Activated naive CD4-positive, alpha-beta T cell treated with anti-CD3 and anti-CD28 coated beads, Interleukin-2, amount 50 U/mL, for 24 hours (primary cell): Measurements from ENCODE around the gene MACF1.

Source experiments
- H3K27ac Mint-ChIP-seq: one replicate; pipeline ENCODE4 v1.8.0; 2021; ENCODE audit warnings: mild to moderate bottlenecking, mixed read lengths
- H3K27me3 Mint-ChIP-seq: one replicate; pipeline ENCODE4 v1.8.0; 2021; ENCODE audit warnings: mixed read lengths
- H3K36me3 Mint-ChIP-seq: one replicate; pipeline ENCODE4 v1.8.0; 2021; ENCODE audit warnings: mixed read lengths
- H3K4me1 Mint-ChIP-seq: one replicate; pipeline ENCODE4 v1.8.0; 2021; ENCODE audit warnings: mixed read lengths
- H3K4me3 Mint-ChIP-seq: one replicate; pipeline ENCODE4 v1.8.0; 2021; ENCODE audit warnings: mild to moderate bottlenecking, mixed read lengths
- H3K9me3 Mint-ChIP-seq: one replicate; pipeline ENCODE4 v1.8.0; 2021; ENCODE audit warnings: mixed read lengths

MACF1 gene

DNA sequence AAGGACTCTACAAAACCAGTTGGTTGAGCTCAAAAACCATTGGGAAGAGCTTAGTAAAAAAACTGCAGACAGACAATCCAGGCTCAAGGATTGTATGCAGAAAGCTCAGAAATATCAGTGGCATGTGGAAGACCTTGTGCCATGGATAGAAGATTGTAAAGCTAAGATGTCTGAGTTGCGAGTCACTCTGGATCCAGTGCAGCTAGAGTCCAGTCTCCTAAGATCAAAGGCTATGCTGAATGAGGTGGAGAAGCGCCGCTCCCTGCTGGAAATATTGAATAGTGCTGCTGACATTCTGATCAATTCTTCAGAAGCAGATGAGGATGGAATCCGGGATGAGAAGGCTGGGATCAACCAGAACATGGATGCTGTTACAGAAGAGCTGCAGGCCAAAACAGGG lies 183.0 kb downstream of the MACF1 start:
- Mint-ChIP-seq H3K36me3 (peaks cover 10% of the 10 kb centered on the region), H3K27me3 (no peaks in the 10 kb centered on the region), H3K27ac (no peak overlapping the region), H3K4me1 (peaks cover 24% of the 10 kb centered on the region), H3K4me3 (no peak overlapping the region), H3K9me3 (no peaks in the 10 kb centered on the region)

DNA sequence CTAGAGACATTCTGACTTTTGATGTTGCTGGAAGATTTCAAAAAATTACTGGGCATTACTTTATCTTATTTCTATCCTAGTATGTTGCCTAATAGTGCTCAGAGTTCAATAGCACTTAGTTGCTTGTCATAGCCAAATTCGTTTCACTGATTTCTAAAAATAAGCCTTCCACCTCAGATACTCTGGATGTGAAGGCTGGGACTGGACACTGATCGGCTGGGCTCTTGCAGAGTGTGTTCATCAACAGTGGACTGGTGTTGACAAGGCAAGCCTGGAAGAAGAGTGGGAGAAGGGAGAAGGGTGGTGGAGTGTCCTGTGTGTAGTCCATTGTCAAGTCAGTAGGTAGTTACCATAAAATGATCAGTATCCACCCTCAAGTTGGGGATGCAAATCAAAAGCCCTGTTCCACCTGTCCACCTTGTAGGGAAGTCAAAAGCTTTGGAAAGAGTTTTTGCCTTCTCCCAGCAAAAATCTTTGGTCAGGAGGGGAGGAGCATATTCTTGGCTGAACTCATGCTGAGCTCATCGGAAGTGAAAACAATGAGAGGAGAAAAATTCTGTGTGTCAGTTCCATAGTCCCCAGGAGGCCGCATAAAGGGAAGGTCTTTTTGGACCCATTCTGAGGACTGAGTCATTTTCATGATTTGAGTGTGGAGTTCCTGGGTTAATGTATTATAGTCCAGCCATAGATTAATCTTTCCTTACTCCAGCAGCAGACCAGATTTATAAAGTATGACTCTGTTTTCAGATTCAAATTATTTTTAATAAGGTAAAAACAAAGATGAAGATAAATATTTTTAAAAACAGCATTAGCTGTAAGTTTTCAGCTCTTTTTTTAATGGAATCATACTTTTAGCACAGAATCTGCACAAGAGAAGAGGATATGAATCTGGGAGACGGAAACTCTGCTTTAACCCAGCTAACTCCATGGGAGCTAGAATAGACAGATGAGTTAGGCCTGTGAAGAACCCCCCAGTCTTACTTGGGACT lies 187.5 kb downstream of the MACF1 start:
- peaks cover 14% of the 10 kb centered on the region for H3K36me3 Mint-ChIP-seq

DNA sequence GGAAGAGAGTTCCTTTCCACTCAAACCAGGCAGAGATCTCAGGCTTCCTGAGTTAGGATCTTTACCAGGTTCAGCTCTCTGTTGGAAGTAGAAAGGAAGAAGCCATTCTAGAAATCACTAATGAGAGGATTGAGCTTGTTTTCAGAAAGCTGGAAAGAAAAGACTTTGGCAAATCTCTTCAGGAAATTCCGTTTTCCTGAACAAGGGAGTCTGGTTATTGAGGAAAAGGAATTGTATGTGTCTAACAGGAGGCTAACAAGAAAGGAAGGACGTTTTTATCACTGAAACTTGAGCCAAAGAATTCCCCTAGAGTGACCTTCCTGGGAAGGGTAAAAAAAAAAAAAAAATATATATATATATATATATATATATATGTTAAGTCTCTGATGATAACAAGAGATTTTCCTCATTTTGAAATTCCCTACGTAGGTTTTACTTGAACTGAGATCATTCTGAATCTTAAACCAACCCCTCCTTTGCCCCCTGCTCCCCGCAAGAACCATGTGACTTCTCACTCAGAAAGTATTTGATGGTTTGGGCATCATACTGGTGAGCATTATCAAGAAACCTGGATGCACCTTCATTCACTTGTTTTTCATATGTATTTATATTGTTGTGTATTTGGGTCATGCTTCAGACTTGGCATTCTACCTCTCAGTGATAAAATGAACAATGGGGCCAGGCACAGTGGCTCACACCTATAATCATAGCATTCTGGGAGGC lies 188.5 kb downstream of the MACF1 start:
- no peak overlapping the region for H3K4me3 Mint-ChIP-seq
- no peaks in the 10 kb centered on the region for H3K9me3 Mint-ChIP-seq
- H3K27me3 Mint-ChIP-seq = no peaks in the 10 kb centered on the region
- no peak overlapping the region for H3K27ac Mint-ChIP-seq
- H3K4me1 Mint-ChIP-seq = peaks cover 72% of the 10 kb centered on the region
- peaks cover 12% of the 10 kb centered on the region for H3K36me3 Mint-ChIP-seq

More for the DNA sequence above, 187.5 kb downstream of the MACF1 start:
- H3K4me1 Mint-ChIP-seq = peaks cover 68% of the 10 kb centered on the region
- H3K27ac Mint-ChIP-seq = peak overlapping the region; percentile 42
- no peaks in the 10 kb centered on the region for H3K27me3 Mint-ChIP-seq
- no peak overlapping the region for H3K4me3 Mint-ChIP-seq
- H3K9me3 Mint-ChIP-seq = no peaks in the 10 kb centered on the region

DNA sequence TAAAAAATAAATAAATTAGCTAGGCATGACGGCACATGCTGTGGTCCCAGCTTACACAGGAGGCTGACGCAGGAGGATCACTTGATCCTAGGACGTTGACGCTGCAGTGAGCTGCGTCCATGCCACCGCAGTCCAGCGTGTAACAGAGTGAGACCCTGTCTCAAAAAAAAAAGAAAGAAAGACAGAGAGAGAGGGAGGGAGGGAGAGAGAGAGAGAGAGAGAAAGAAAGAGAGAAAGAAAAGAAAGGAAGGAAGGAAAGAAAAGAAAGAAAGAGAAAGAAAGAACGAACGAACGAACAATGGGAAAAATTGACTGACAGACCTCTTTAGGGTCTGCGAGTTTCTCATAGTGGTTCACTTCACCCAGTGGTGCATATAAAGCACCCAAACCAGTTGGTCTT lies 189.2 kb downstream of the MACF1 start:
- Mint-ChIP-seq H3K4me3 (peak overlapping the region; percentile 44), H3K27ac (peak overlapping the region; percentile 72), H3K27me3 (no peaks in the 10 kb centered on the region), H3K9me3 (no peaks in the 10 kb centered on the region), H3K4me1 (peaks cover 79% of the 10 kb centered on the region), H3K36me3 (peaks cover 12% of the 10 kb centered on the region)

DNA sequence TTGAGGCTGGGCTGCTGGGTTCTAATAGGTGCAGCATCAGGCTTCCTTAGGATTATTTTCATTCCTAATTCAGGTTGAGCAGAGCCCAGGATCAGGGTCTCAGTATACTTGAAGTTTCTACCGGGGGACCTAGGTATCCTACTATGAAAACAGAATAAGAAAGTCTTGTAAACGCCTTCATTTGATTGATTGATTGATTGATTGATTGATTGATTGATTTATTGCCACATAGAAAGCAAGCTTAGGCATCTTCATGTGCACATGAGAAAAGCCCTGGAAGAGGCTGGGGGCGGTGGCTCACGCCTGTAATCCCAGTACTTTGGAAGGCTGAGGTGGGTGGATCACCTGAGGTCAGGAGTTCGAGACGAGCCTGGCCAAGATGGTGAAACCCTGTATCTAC lies 189.6 kb downstream of the MACF1 start:
- Mint-ChIP-seq H3K4me3 (peak overlapping the region; percentile 34), H3K4me1 (peaks cover 83% of the 10 kb centered on the region)

DNA sequence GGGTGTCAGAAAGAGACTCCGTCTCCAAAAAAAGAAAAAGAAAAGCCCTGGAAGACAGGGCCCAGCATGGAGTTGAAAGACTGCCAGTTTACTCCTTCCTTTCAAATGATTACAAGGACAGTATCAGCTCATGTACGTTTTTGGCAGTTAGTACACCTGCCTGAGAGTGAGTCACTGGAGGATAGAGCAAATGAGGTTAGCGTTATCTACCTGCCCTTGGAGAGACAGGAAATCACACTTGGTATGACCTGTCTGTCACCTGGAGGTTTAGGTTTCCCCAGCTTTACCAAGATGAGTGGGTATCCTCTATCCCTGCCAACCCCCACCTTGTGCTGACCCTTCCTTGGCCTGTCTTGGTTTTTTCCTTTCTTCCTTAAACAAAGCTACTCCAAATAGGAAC lies 190.1 kb downstream of the MACF1 start:
- Mint-ChIP-seq H3K36me3 (peaks cover 12% of the 10 kb centered on the region), H3K27ac (peak overlapping the region; percentile 9), H3K4me1 (peaks cover 86% of the 10 kb centered on the region), H3K4me3 (no peak overlapping the region), H3K9me3 (no peaks in the 10 kb centered on the region), H3K27me3 (no peaks in the 10 kb centered on the region)

More for the DNA sequence above, 189.6 kb downstream of the MACF1 start:
- no peak overlapping the region for H3K27ac Mint-ChIP-seq
- no peaks in the 10 kb centered on the region for H3K27me3 Mint-ChIP-seq
- peaks cover 12% of the 10 kb centered on the region for H3K36me3 Mint-ChIP-seq
- no peaks in the 10 kb centered on the region for H3K9me3 Mint-ChIP-seq

DNA sequence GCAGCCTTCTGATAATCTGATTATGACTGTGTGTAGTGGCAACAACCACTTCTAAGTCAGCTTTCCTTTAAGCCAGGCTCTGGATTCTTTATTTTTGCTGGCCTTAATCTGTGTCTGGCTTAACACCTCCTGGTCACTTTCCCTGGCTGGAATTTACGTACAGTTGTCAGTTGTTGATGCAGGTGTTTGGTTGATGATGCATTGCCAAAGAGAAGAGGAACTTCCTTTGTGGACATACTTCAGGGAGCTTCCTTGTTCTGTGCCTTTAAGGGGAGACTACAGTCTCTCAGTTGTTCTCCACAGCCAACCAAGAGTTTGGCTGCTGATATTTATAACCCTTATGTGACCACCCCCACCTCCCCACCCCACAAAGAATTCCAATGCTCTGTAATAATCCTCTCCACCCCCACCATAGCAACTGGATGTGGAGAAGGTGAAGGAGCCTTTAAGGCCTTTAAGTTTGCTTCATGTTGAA lies 190.9 kb downstream of the MACF1 start:
- Mint-ChIP-seq H3K4me3 (no peak overlapping the region), H3K36me3 (peaks cover 10% of the 10 kb centered on the region), H3K9me3 (no peaks in the 10 kb centered on the region), H3K27ac (peak overlapping the region; percentile 24), H3K27me3 (no peaks in the 10 kb centered on the region), H3K4me1 (peaks cover 86% of the 10 kb centered on the region)

DNA sequence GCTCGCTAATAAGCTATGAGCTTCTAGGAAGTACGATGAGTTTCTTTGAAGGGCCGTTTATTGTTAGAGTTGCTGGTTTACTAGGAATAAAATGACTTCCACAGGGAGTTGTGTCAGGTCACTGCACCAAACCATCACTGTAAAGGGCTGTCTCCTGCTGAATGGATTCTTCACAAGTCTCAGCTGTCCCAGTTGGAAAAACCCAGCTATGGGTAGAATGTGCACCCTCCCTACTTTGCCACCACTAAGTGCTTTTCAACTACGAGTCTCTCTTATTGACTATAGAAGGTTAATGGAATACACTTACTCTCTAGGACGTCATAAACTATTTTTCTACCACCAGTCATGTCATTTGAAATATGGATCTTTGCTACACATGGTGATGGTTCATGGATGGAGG lies 192.2 kb downstream of the MACF1 start:
- no peaks in the 10 kb centered on the region for H3K27me3 Mint-ChIP-seq
- peaks cover 6% of the 10 kb centered on the region for H3K36me3 Mint-ChIP-seq
- no peak overlapping the region for H3K4me3 Mint-ChIP-seq
- H3K27ac Mint-ChIP-seq = no peak overlapping the region
- H3K9me3 Mint-ChIP-seq = no peaks in the 10 kb centered on the region
- H3K4me1 Mint-ChIP-seq = peaks cover 82% of the 10 kb centered on the region

DNA sequence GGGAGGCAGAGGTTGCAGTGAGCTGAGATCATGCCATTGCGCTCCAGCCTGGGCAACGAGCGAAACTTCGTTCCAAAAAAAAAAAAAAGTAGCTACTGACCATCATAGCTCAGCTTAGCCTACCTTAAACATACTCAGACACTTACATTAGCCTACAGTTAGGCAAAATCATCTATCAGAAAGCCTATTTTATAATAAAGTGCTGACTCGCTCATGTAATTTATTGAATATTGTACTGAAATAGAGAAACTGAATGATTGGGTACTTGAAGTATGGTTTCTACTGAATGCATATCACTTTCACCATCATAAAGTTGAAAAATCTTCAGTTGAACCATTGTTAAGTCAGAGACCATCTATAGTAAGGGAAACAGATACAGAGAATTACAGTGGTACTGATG lies 193.0 kb downstream of the MACF1 start:
- Mint-ChIP-seq H3K4me3 (peak overlapping the region; percentile 9), H3K27me3 (no peaks in the 10 kb centered on the region), H3K36me3 (peaks cover 4% of the 10 kb centered on the region), H3K4me1 (peaks cover 74% of the 10 kb centered on the region), H3K27ac (no peak overlapping the region), H3K9me3 (no peaks in the 10 kb centered on the region)

DNA sequence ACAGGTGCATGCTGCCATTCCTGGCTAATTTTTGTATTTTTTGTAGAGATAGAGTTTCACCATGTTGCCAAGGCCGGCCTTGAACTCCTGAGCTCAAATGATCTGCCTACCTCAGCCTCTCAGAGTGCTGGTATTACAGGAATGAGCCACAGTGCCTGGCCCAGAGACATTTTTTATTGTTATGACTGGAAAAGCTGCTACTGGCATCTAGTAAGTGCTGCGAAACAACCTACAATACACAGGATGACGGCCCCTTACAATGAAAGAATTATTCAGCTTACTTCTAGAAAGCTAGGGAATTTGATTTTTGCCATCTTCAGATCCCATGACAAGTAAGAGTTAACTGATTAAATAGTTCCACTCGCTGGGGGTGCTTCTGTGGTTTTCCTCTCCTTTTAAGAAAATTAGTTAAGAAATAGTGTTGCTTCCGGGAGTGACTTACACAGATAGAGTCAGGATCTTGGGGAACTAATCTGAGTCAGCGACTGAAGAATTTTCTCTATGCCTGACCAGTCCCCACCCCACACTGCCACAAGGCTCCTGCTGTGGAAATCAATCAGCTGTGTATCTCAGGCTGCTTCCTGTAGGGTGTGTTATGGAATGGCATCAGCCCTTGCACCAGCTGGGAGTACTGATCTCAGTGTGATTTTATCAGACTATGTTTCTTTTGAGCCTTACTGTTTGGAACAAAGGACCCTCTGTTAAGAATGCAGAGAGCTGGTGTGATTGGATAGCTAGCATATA lies 194.0 kb downstream of the MACF1 start:
- peaks cover 3% of the 10 kb centered on the region for H3K36me3 Mint-ChIP-seq
- no peaks in the 10 kb centered on the region for H3K9me3 Mint-ChIP-seq
- peak overlapping the region; percentile 38 for H3K4me3 Mint-ChIP-seq
- H3K4me1 Mint-ChIP-seq = peaks cover 66% of the 10 kb centered on the region
- H3K27me3 Mint-ChIP-seq = no peaks in the 10 kb centered on the region
- peak overlapping the region; percentile 33 for H3K27ac Mint-ChIP-seq

DNA sequence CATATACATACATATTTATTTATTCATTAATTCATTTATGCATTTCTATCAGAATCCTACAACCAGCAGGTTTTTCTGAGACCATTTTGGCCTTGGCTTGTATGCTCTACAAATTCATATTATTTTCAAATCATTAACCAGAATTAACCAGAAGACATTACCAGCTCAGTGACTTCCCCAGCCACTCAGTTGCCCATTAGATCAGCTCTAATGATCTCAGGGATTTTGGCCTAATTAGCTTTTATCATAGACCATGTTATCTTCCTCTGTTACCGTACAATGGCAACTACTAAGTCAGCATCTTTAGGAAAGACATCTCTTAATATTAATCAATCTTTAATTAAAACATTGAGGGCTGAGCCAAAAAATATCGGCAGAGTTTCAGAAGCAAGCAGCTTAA lies 196.6 kb downstream of the MACF1 start:
- H3K9me3 Mint-ChIP-seq = no peaks in the 10 kb centered on the region
- peaks cover 56% of the 10 kb centered on the region for H3K4me1 Mint-ChIP-seq
- H3K27me3 Mint-ChIP-seq = no peaks in the 10 kb centered on the region
- H3K27ac Mint-ChIP-seq = no peak overlapping the region
- H3K36me3 Mint-ChIP-seq = peaks cover 2% of the 10 kb centered on the region
- H3K4me3 Mint-ChIP-seq = no peak overlapping the region

DNA sequence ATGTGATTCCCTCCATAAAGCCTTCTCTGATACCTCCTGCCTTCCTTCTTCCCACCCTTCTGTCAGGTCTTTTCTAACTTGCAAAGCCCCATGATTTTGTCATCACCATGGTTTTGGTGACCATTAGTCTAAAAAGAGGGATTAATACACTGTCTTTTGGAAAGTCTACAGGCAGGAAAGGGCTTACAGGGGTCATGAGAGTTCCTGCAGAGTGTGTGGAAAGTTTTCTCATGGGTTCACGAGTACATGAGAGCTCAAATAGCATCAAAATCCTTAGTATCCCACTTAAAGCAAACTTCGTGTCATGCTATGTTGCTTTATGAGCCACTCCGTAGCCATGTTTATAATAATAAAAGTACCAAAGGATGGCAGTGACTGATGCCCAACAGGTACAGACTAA lies 200.4 kb downstream of the MACF1 start:
- H3K27me3 Mint-ChIP-seq = no peaks in the 10 kb centered on the region
- no peak overlapping the region for H3K4me3 Mint-ChIP-seq
- peak overlapping the region; percentile 2 for H3K27ac Mint-ChIP-seq
- no peaks in the 10 kb centered on the region for H3K9me3 Mint-ChIP-seq
- H3K4me1 Mint-ChIP-seq = peaks cover 46% of the 10 kb centered on the region
- peaks cover 2% of the 10 kb centered on the region for H3K36me3 Mint-ChIP-seq

DNA sequence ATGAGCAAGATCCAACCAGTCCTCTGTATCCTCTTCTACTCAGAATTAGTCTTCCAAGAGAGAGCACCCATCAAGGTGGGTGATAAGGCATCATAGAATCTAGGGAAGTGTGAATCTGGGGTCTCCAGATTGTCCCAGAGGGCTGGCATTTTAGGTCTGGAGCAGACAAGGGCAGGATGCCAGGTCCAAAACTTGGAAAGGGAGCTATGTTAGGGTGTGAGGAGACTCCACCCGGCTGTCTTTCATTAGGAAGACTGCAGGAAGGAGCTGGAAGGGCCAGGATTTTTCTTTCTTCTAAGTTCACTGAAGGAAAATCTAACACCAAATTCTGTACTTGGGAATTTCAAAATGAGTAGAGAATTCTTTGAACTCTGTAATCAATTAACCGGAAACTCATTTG lies 200.9 kb downstream of the MACF1 start:
- no peak overlapping the region for H3K4me3 Mint-ChIP-seq
- peaks cover 2% of the 10 kb centered on the region for H3K36me3 Mint-ChIP-seq
- H3K27me3 Mint-ChIP-seq = no peaks in the 10 kb centered on the region
- H3K27ac Mint-ChIP-seq = no peak overlapping the region
- H3K4me1 Mint-ChIP-seq = peaks cover 48% of the 10 kb centered on the region
- no peaks in the 10 kb centered on the region for H3K9me3 Mint-ChIP-seq

DNA sequence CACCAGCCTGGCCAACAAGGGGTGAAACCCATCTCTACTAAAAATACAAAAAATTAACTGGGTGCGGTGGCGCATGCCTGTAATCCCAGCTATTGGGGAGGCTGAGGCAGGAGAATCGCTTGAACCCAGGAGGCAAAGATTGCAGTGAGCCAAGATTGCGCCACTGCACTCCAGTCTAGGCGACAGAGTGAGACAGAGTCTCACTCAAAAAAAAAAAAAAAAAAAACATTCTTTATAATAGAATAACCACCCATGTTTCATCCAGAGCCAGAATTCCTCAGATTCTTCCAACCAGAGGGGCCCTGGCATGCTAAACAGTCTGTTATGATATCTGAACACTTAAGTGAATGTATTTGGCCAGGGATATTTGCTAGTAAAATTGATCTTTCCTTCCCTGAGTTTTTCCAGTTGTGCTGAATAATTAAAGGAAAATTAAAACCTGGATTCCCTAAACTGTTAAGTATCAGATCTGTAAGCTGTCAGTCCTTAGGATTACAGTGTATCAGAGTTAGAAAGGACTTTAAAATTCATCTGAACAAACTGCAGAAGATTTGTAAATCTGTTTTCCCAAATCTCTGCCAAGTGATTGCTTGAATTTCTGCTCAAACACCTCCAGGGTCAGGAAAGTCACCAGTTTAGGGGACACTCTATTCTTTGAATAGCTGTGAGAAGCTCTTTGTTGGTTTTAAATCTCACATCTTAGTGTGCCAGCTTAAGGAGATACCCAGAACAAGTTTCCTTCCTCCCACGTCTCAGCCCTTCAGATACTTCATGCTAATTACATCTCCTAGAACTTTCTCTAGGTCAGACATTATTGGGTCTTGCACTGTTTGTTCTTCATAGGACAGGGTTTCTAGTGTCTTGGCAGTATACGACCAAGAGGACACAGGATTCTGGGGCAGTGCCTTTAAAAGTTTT lies 202.3 kb downstream of the MACF1 start:
- Mint-ChIP-seq H3K9me3 (no peaks in the 10 kb centered on the region), H3K4me3 (peak overlapping the region; percentile 88), H3K27ac (peak overlapping the region; percentile 62), H3K36me3 (peaks cover 4% of the 10 kb centered on the region), H3K4me1 (peaks cover 59% of the 10 kb centered on the region), H3K27me3 (no peaks in the 10 kb centered on the region)
